Upper lobe of left lung (tissue), 4 donors: Measurements from ENCODE around the gene CCDC107.

Source experiments
- CTCF ChIP-seq, 6 experiments: fragments of 450-650 bp in 4 of 6; fragments of 200-600 bp in 2 of 6; sonication (generic) in 2 of 6; IDR thresholded peaks; one replicate each; pipeline ENCODE4 v1.5.1; 2016 to 2019; ENCODE audit warnings: antibody characterized with exemption in 6 of 6
- EP300 ChIP-seq, 4 donors: sonication (generic); formaldehyde crosslinking; IDR thresholded peaks; one replicate each; pipeline ENCODE4 v1.5.1; 2017; ENCODE audit warnings: antibody characterized with exemption in 4 of 4, control low read depth in 2 of 4
- POLR2A ChIP-seq, 4 donors: fragments of 450-650 bp; IDR thresholded peaks; one replicate each; pipeline ENCODE4 v1.5.1; 2016 to 2017; ENCODE audit warnings: antibody characterized with exemption in 4 of 4, mild to moderate bottlenecking in 2 of 4
- POLR2AphosphoS5 ChIP-seq, 2 donors: sonication (generic); formaldehyde crosslinking; IDR thresholded peaks; one replicate each; pipeline ENCODE4 v1.5.1; 2017; ENCODE audit warnings: antibody characterized with exemption in 2 of 2

DNA sequence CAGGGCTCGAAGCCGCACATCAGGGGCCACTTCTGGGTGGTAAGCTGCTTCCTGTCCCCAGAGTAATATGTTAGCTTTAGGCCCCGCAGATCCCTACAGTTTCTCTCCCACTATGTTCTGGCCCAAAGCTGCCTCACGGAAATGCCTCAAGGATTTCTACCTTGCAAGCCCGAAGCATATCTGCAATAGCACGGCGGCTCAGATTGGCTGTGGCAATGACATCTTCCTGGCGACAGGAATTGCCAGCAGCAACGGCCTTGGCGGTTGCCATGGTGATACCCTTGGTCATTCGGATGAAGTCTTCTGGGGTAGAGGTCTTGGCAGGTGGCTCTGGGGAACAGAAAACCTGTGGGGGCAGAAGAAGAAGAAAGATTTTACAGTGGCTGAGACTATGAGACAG is 41.9 kb downstream of the CCDC107 start:
- no peak for TF ChIP-seq POLR2A (IDR thresholded peaks at IDR 0.05)
- no peak for TF ChIP-seq CTCF (IDR thresholded peaks at IDR 0.05)
- TF ChIP-seq POLR2AphosphoS5 (IDR thresholded peaks at IDR 0.05) = no peak
- TF ChIP-seq EP300 (IDR thresholded peaks at IDR 0.05) = no peak
